Measurements from ENCODE around the gene GABRA5. TPM values are rescaled to one million over a fixed set of nuclear protein-coding genes. Genes with fewer than 3 reads are reported as not detected.
"Not testable (repeated sequence)": the region's sequence is repeated elsewhere in the genome, so short reads cannot be mapped to it uniquely, and the experiment has no call there.

GABRA5 gene
- polyA plus RNA-seq, 3 donors: 0.06 TPM; not detected in 2

GRCh38 chr15:26894181-26894580, 27.3 kb downstream of the GABRA5 start:
- WGBS, 3 donors: 47 to 67% (median 65%) methylated on average over 26 of the region's 26 CpGs
- no peak overlapping the region for H3K27ac ChIP-seq (ENCODE audit: low read depth, low read length)

- WGBS, 3 donors: 91 to 96% (median 96%) methylated on average over 19 of the region's 19 CpGs
- H3K27ac ChIP-seq (ENCODE audit: low read depth, low read length): not testable (repeated sequence)
Observed at GRCh38 chr15:26895346-26895745, 28.5 kb downstream of the GABRA5 start.

DNA sequence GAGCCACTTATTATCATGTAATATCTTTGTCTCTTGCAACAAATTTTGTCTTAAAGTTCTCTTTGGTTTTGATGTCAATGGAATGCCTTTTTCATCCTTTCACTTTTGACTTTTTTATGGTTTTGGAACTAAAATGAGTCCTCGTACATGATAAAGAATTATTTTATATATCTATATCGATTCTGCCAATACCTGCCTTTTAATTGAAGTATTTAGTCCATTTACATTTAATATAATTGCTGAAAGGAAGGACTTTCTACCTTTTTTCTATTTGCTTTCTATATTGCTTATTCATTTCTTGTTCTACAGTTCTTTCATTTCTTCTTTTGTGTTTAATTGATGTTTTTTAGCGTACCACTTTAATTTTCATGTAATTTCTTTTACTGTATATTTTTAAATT, 32.8 kb downstream of the GABRA5 start:
- 83 to 92% (median 90%) methylated on average over 3 of the region's 3 CpGs for WGBS, 3 donors
- no peak overlapping the region for H3K27ac ChIP-seq (ENCODE audit: low read depth, low read length)

- WGBS, 3 donors: 52 to 73% (median 69%) methylated on average over 4 of the region's 4 CpGs
- no peak overlapping the region for H3K27ac ChIP-seq (ENCODE audit: low read depth, low read length)
Observed at GRCh38 chr15:26901041-26901440, 34.2 kb downstream of the GABRA5 start.

DNA sequence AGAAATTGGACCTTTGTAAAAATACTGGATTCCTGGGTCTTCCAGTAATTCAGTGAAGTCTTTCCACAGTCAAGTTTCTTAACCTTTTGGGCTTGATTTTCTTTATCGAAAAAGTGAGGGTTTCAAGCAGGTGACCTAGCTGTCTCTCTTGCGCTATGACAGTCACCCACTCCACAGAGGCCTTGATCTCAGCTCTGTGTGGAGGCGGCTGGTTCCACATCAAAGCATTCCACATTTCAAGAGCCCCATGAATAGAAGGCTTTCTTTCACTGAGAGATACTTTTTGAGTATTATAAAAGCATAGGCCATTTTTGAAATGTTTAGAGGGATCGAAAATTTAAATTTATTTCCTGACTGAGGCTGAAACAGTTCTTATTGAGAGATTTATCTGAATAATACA, 43.9 kb downstream of the GABRA5 start:
- 46 to 89% (median 82%) methylated on average over 4 of the region's 4 CpGs for WGBS, 3 donors
- H3K27ac ChIP-seq (ENCODE audit: low read depth, low read length): no peak overlapping the region

GRCh38 chr15:26921433-26921832, 54.6 kb downstream of the GABRA5 start:
- WGBS, 3 donors: 50 to 73% (median 68%) methylated on average over 1 of the region's 1 CpG
- no peak overlapping the region for H3K27ac ChIP-seq (ENCODE audit: low read depth, low read length)

DNA sequence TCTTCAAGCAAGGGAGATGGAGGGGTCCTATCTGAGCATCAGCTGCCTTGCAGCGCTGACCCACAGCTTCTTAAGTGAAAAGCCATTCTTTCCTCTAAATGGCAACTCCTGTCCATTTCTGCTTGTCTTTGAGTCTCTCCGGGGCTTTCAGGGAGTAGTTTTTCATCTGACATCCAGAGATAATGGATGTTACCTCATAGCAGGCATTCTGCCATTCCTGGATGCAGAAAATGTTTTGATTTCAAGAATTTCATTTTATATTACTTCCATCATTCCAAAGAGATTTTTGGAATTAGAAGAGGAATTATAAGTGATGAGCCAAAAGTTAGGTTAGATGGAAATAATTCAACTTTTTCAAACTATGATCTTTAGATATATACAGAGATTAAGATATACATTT, 59.2 kb downstream of the GABRA5 start:
- 48 to 73% (median 67%) methylated on average over 2 of the region's 2 CpGs for WGBS, 3 donors
- no peak overlapping the region for H3K27ac ChIP-seq (ENCODE audit: low read depth, low read length)

- WGBS, 3 donors: 67 to 70% (median 68%) methylated on average over 8 of the region's 8 CpGs
Observed at GRCh38 chr15:26928051-26928450, 61.2 kb downstream of the GABRA5 start.

GRCh38 chr15:26929588-26929987, 62.7 kb downstream of the GABRA5 start:
- 75 to 83% (median 81%) methylated on average over 4 of the region's 4 CpGs for WGBS, 3 donors
- no peak overlapping the region for H3K27ac ChIP-seq (ENCODE audit: low read depth, low read length)

More at GRCh38 chr15:26928051-26928450, 61.2 kb downstream of the GABRA5 start:
- no peak overlapping the region for H3K27ac ChIP-seq (ENCODE audit: low read depth, low read length)

GRCh38 chr15:26934848-26935247, 68.0 kb downstream of the GABRA5 start:
- no peak overlapping the region for H3K27ac ChIP-seq (ENCODE audit: low read depth, low read length)
- WGBS, 3 donors: 78 to 87% (median 81%) methylated on average over 6 of the region's 6 CpGs

DNA sequence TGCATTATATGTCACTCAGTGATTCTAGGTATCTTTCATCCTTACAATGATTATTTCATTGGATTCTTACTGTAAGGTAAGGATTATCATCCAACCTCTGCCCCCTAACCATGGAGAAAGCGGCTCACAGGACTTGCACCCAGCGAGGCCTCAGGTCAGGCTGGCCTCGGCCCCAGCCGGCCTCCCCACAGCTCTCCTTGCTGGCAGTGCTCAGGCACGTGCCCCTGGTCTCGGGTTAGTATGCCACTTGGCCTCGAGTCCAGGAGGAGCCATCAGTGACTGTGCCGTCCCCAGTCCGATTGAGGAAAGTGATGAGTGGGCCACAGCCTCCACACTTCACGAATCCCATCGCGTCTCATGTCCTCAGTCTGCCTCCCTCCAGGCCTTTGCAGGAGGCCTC, 68.5 kb downstream of the GABRA5 start:
- H3K27ac ChIP-seq (ENCODE audit: low read depth, low read length): no peak overlapping the region
- 82 to 89% (median 88%) methylated on average over 12 of the region's 12 CpGs for WGBS, 3 donors

DNA sequence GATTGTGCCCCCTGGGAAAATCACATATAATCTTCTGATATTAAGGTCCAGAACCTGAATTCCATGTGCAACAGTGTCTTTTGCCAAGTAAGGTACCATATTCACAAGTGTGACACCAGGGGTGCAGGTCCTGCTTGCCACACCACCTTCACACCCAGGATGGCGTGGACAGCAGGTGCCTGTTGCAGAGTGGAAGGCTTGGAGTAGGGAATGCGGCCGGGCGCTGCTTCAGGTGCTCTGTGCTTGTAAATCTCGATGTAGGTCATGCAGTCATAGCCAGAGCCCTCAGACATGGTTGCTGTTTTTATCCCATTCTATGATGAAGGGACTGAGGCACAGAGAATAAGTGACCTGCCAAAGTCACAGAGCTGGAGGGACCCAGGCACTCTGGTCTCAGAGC, 69.6 kb downstream of the GABRA5 start:
- WGBS, 3 donors: 85 to 90% (median 88%) methylated on average over 5 of the region's 5 CpGs
- H3K27ac ChIP-seq (ENCODE audit: low read depth, low read length): no peak overlapping the region

- H3K27ac ChIP-seq (ENCODE audit: low read depth, low read length): no peak overlapping the region
- WGBS, 3 donors: 86 to 89% (median 88%) methylated on average over 13 of the region's 13 CpGs
Observed at GRCh38 chr15:26937134-26937533, 70.3 kb downstream of the GABRA5 start.

- WGBS, 3 donors: 53 to 61% (median 60%) methylated on average over 5 of the region's 5 CpGs
Observed at GRCh38 chr15:26939398-26939797, 72.5 kb downstream of the GABRA5 start.

DNA sequence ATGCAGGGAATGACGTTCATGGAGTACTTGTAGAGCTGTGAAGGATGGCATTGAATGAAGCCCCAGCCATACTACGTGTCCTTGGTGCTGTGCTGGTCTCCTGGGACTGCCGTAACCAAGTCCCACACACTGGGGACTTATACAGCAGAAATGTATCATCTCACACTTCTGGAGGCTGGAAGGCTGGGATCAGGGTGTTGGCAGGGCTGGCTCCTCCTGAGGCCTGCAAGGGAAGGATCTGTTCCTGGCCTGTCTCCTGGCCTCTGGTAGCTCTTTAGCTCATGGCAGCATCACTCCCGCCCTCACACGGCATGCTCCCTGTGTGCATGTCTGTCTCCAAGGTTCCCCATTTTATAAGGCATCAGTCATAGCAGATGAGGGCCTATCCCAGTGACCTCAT, 74.6 kb downstream of the GABRA5 start:
- H3K27ac ChIP-seq (ENCODE audit: low read depth, low read length): no peak overlapping the region
- WGBS, 3 donors: 70 to 80% (median 78%) methylated on average over 5 of the region's 5 CpGs

More at GRCh38 chr15:26939398-26939797, 72.5 kb downstream of the GABRA5 start:
- no peak overlapping the region for H3K27ac ChIP-seq (ENCODE audit: low read depth, low read length)

GRCh38 chr15:26943866-26944265, 77.0 kb downstream of the GABRA5 start:
- H3K27ac ChIP-seq (ENCODE audit: low read depth, low read length): no peak overlapping the region
- 45 to 51% (median 46%) methylated on average over 8 of the region's 8 CpGs for WGBS, 3 donors

- WGBS, 3 donors: 81 to 86% (median 83%) methylated on average over 13 of the region's 13 CpGs
- H3K27ac ChIP-seq (ENCODE audit: low read depth, low read length): no peak overlapping the region
Observed at GRCh38 chr15:26945046-26945445, 78.2 kb downstream of the GABRA5 start.

DNA sequence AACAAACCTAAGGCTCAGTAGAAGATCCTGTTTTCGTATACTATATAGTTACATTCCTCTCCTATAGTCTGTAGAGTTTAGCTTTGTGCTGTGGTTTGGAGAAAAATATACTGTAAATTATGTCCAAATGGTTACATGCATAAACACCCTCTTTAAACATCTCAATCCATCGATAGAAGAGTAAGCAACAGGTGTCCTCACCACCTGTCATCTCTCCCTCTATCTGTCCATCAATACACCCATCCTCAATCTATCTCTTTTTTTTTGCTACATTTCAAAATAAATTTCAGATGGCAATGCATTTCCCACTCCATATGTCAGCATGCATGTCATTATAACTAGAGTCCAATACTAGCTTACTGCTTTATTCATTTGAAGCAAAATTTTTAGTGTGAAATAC, 83.1 kb downstream of the GABRA5 start:
- H3K27ac ChIP-seq (ENCODE audit: low read depth, low read length): no peak overlapping the region
- WGBS, 3 donors: 66 to 70% (median 69%) methylated on average over 2 of the region's 2 CpGs

- H3K27ac ChIP-seq (ENCODE audit: low read depth, low read length): no peak overlapping the region
- WGBS, 3 donors: 52 to 63% (median 55%) methylated on average over 2 of the region's 2 CpGs
Observed at GRCh38 chr15:26954403-26954802, 87.5 kb downstream of the GABRA5 start.

DNA sequence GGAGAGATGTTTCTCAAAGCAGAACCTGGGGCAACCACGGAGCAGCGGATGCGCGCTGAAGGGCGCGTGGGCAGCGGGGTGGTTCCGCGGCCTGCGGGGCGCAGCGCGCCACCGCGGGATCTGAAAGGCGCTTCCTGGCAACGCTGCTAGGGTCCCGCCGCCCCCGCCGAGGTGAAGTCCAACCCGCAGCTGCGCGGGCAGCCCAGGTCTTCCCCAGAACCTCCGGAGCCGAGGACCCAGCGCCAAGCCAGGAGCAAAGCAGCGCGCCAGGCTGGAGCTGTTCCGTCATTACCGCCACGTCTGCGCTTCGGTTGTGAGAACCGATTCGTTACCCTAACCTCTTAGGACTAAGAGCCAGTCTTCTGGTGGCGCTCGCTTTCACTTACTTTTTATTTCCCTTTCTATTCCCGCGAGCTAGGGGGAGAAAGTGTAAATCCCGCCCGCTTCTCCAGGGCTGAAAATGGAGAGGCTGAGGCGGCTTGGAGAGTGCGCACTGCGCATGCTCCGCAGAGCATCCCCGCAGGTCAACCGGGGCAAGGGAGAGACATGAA, 100.9 kb downstream of the GABRA5 start:
- 3 to 5% (median 5%) methylated on average over 48 of the region's 48 CpGs for WGBS, 3 donors
- no peak overlapping the region for H3K27ac ChIP-seq (ENCODE audit: low read depth, low read length)

DNA sequence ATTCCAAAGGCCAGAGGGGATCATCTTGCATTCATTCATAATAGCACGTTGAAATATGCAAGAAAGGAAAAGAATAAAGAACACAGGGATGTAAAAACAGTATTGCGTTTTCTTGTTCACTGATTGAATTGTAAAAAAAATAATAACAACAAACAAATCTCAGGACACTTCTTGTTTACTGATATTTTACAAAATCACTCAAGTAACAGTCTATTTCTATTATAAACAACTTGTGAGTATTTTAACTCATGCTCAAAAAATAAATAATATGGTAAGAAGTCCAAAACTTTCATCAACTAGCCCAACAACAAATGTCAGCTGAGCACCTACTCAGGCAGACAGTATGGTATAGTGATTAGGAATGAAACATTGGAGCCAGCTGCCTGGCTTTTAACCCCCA, 101.9 kb downstream of the GABRA5 start:
- 54 to 68% (median 62%) methylated on average over 2 of the region's 2 CpGs for WGBS, 3 donors

More for the DNA sequence above, 101.9 kb downstream of the GABRA5 start:
- H3K27ac ChIP-seq (ENCODE audit: low read depth, low read length): no peak overlapping the region
